NOMO-1 treated with dmso at 0.1 percent for 144 hours (cell line): ENCODE results near the gene KIF5A.
A peak's percentile ranks its signal among the peaks of the same experiment; 100 is the strongest.
"Not testable (repeated sequence)": the region's sequence is repeated elsewhere in the genome, so short reads cannot be mapped to it uniquely, and the experiment has no call there.

ENCODE experiments used
- DNase-seq: peaks from one replicate; lab custom pipeline; 2025; ENCODE audit not compliant: unreplicated experiment; lab: John Stamatoyannopoulos, UW

Gene KIF5A

GRCh38 chr12:57581802-57582201 lies 32.0 kb downstream of the KIF5A start:
- DNase-seq = no peak

DNA sequence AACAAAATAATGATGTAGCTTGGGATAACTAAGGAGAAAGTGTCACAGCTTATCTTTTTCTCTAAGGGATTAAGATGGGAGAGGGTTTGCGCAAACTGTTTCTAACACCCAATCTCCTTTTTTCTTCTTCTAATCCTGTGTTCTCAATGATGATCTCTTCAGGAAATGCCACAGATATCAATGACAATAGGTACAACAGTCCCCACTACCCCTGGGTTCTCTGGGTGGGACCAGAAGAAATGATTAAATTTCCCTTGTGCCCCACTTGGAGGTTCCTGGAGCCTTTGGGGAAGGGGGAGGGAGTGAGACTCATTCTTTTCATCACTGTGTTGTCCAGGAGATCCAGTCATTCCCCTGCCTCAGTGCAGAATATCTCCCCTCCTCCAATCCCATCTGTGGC lies 32.6 kb downstream of the KIF5A start:
- DNase-seq = no peak

GRCh38 chr12:57583008-57583831 lies 33.4 kb downstream of the KIF5A start:
- peak; percentile 45 for DNase-seq

DNA sequence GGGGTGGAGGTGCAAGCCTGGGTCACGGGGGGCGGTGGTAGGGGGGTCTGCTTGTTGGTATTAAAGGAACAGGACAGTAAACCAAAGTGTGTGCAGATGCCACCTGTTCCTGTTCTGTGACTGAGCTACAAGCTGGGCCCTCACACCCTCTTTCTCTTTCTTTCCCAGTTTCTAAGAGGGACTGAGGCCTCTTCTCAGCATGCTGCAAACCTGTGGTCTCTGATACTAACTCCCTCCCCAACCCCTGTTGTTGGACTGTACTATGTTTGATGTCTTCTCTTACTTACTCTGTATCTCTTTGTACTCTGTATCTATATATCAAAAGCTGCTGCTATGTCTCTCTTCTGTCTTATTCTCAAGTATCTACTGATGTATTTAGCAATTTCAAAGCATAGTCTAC lies 34.2 kb downstream of the KIF5A start:
- no peak for DNase-seq

DNA sequence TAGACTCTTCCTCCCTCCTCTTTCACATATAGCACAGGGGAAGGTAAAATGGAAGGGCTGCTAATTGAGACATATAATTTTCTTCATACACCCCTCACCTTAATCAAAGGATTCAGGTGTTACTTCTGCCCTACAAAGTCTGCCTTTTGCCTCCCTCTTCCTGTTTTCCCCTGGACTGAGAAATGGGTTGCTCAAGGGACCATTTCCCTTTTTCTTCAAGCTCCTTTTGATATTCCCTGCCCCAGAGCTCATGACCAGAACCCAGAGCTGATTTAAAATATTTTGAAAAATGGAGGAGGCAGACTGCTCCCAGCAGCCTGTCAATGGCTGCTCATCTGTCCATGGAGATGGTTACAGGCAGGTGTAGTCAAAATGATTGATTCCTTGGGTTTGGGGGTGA lies 34.8 kb downstream of the KIF5A start:
- DNase-seq = peak; percentile 14

GRCh38 chr12:57585156-57585555 lies 35.3 kb downstream of the KIF5A start:
- DNase-seq = no peak

DNA sequence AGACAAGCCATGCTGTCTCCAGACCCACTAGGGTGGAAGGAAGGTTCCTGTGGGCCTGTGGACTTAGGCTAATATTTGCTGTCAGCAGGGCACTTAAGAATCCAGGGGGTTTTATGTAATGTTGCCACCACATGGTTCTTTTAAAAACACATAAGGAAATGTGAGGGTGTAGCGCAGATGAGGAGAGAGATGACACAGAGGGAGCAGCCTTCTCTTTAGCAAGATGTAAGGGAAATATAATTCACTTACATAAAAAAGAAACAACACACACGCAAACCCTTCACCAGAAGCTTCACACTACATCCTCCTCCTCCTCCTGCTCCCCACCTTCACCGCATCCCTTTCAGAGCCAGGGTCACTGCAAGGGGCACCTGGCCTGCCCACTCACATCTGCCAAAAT lies 36.3 kb downstream of the KIF5A start:
- no peak for DNase-seq

- DNase-seq = no peak
Measured at GRCh38 chr12:57586832-57587429, 37.1 kb downstream of the KIF5A start.

DNA sequence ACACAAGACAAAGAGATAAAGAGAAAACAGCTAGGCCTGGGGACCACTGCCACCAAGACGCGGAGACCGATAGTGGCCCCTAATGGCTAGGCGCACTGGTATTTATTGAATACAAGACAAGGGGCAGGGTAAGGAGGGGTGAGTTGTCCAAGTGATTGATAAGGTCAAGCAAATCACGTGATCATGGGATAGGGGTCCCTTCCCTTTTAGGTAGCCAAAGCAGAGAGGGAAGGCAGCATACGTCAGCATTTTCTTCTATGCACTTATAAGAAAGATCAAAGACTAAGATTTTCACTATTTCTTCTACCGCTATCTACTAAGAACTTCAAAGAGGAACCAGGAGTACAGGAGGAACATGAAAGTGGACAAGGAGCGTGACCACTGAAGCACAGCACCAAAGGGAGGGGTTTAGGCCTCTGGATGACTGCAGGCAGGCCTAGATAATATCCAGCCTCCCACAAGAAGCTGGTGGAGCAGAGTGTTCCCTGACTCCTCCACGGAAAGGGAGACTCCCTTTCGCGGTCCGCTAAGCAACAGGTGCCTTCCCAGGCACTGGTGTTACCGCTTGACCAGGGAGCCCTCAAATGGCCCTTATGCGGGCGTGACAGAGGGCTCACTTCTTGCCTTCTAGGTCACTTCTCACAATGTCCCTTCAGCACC lies 39.2 kb downstream of the KIF5A start:
- not testable (repeated sequence) for DNase-seq

DNA sequence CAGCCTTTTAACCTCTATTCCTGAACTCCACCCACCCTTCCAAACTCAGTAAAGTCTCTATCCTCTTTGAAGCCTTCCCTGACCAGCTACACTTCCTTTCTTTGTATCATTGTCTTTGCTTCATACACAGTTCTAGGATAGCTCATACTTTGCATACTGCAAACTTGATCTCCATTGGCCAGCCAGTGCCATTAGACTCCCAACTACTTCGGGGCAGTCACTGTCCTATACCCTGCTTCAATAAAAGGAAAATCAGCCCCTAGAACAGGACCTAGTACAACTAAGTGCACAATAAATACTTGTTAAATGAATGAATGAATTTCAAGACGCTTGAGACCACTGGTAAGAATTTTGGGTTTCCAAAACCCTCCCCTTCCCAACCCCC lies 40.6 kb downstream of the KIF5A start:
- DNase-seq = no peak

- DNase-seq = peak; percentile 63
Measured at GRCh38 chr12:57590864-57591781, 41.3 kb downstream of the KIF5A start, which contains the start of gene PIP4K2C. Gene PIP4K2C, plus strand, starts transcription at chr12:57591192. Its CDS starts 98 bp downstream, at chr12:57591290.

- no peak for DNase-seq
Measured at GRCh38 chr12:57591782-57592325, 42.0 kb downstream of the KIF5A start.

DNA sequence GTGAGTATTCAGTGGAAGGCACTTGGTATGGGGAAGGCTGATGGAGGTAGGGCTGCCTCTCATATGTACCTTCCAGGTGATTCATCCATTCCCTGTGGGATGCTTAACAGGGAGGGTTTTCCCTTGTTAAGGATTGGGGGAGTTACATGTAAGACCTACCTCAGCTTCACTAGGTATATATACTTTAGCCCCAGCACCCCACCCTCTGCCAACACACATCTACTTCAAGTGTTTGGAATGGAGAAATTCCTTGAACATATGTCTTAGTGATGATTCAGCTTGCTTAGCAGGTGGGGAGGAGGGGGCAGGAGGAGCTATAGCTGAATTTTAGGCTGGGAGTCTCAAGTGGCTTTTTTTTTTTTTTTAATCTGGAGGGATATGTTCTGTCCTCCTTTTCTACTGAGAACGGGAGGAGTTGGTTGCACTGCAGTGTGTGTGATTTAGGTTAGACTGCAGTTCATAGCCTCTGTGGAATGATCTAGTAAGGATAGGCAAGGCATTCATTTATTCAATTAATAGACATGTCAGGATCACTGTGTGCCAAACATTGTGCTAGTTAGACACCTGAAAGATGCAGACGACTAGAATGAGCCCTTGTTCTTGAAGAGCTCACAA lies 42.8 kb downstream of the KIF5A start:
- no peak for DNase-seq

GRCh38 chr12:57593187-57593586 lies 43.3 kb downstream of the KIF5A start:
- DNase-seq = no peak

- DNase-seq = no peak
Measured at GRCh38 chr12:57600395-57600794, 50.6 kb downstream of the KIF5A start.

- DNase-seq = no peak
Measured at GRCh38 chr12:57602544-57602943, 52.7 kb downstream of the KIF5A start.

- DNase-seq = no peak
Measured at GRCh38 chr12:57603324-57603723, 53.5 kb downstream of the KIF5A start.

DNA sequence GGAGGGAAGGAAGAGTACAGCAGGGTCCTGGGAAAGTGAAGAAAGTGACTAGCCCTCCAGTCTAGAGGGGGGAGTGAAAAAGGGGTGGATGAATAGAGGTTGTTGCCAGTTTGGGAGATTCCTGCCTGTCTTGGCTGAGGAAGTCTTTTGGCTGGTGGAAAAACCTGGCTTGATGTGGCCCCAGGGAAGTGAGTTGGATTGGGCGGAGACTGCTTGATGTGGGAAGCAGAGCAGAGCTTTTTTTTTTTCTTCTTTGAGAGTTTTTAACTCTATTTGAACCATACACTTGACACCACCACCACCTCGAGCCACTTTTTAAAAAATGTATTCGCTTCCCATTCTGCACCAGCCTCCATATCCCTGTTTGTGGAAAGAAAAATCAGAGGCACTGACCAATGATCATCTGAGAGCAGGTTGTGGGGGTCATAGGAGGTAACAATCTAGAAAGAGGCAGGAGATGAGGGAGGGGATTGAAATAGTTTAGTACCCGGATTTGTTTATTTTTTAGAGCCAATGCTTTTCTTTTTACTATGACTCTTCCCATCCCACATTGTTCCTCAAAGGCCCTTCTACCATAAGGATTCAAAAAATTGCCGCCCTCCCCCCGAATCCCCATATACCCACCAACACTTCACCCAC lies 54.1 kb downstream of the KIF5A start:
- DNase-seq = no peak

- DNase-seq = no peak
Measured at GRCh38 chr12:57604454-57604991, 54.7 kb downstream of the KIF5A start, which contains the start of gene DTX3. Gene DTX3, plus strand, starts transcription at chr12:57604824. Its CDS starts 1,694 bp downstream, at chr12:57606518.
